Liver (tissue), 3 donors: ENCODE measurements around the gene KCNJ1.

Experiments
- CTCF ChIP-seq: fragments of 150-350 bp; IDR thresholded peaks from 2 replicates; pipeline ENCODE4 v1.5.1; 2017; ENCODE audit warnings: improper control_type of control experiment, low read depth, low read length; ENCODE audit not compliant: missing input control
- FOXA2 ChIP-seq: IDR thresholded peaks from 2 replicates; pipeline ENCODE4 v1.6.1; 2016; ENCODE audit warnings: antibody characterized with exemption
- JUND ChIP-seq, 2 donors: IDR thresholded peaks; 2 replicates each; pipeline ENCODE4 v1.6.1; 2016; ENCODE audit warnings: antibody characterized with exemption in 2 of 2
- RAD21 ChIP-seq, 2 donors: IDR thresholded peaks; 2 replicates each; pipeline ENCODE4 v1.6.1; 2016; ENCODE audit warnings: antibody characterized with exemption in 2 of 2, mild to moderate bottlenecking in 2 of 2
- SP1 ChIP-seq: IDR thresholded peaks from 2 replicates; pipeline ENCODE4 v1.6.1; 2018; ENCODE audit warnings: antibody characterized with exemption, mild to moderate bottlenecking
- TAF1 ChIP-seq: conservative IDR thresholded peaks from 2 replicates; pipeline ENCODE4 v1.6.1; 2016; ENCODE audit warnings: antibody characterized with exemption, mild to moderate bottlenecking
- YY1 ChIP-seq: IDR thresholded peaks from 2 replicates; pipeline ENCODE4 v1.6.1; 2016; ENCODE audit warnings: antibody characterized with exemption, mild to moderate bottlenecking
- ZBTB33 ChIP-seq: IDR thresholded peaks from 2 replicates; pipeline ENCODE4 v1.6.1; 2016; ENCODE audit warnings: antibody characterized with exemption
- donor health status: healthy.
- donor health status: healthy.

- TF ChIP-seq JUND (IDR thresholded peaks at IDR 0.05) (no peak), CTCF (no peak), TAF1 (no peak), ZBTB33 (no peak), YY1 (no peak), FOXA2 (no peak), RAD21 (IDR thresholded peaks at IDR 0.05) (no peak), SP1 (no peak)
These were observed 22.6 kb upstream of the KCNJ1 start for GRCh38 chr11:128889657-128890213.
